Stimulated activated CD8-positive, alpha-beta memory T cell treated with anti-CD3 and anti-CD28 coated beads, Interleukin-4, amount 100 ng/mL, for 24 hours (primary cell): Measurements from ENCODE around the gene CFAP221.
A peak's percentile ranks its signal among the peaks of the same experiment; 100 is the strongest.

ENCODE experiments used
- DNase-seq: peaks from one replicate; pipeline ENCODE4 v3.0.0-alpha.2; 2020; ENCODE audit warnings: low read depth

CFAP221 gene

DNA sequence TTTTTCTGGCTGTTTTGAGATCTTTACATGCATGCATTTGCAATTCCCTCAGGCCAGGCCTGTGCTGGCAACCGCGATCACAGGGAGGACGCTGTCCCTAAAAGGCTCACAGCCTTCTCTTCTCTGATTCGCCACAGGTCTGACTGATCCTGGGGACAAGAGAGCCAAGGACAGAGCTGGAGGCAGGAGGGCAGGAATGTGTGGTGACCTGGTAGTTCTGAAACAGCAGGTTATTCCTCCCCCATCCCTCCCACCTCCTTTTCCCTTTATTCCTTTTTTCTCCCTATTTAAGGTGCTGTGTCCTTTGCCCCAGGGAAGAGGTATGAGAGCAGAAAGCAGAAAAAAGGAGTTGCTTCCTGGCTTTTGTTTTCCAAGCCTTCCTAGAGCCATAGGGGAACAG, 156.6 kb downstream of the CFAP221 start:
- DNase-seq = no peak

DNA sequence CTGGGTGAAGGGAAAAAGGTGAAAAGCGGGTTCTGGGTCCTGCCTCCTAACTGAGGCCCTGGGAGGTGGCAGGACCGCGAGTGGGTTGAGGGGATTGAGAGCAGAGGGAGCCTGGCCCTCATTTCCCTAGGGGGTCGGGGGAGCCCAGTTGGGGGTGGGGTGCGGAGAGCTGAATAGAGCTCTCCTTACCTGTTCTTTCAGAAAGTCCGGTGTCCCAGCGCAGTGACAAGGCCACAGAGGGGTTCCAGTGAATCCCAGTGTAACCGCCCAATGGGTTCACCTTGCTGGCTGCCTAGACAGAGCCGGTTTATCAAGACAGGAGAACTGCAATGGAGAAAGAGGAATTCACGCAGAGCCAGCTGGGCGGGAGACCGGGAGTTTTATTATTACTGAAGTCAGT, 157.1 kb downstream of the CFAP221 start:
- DNase-seq = no peak

DNA sequence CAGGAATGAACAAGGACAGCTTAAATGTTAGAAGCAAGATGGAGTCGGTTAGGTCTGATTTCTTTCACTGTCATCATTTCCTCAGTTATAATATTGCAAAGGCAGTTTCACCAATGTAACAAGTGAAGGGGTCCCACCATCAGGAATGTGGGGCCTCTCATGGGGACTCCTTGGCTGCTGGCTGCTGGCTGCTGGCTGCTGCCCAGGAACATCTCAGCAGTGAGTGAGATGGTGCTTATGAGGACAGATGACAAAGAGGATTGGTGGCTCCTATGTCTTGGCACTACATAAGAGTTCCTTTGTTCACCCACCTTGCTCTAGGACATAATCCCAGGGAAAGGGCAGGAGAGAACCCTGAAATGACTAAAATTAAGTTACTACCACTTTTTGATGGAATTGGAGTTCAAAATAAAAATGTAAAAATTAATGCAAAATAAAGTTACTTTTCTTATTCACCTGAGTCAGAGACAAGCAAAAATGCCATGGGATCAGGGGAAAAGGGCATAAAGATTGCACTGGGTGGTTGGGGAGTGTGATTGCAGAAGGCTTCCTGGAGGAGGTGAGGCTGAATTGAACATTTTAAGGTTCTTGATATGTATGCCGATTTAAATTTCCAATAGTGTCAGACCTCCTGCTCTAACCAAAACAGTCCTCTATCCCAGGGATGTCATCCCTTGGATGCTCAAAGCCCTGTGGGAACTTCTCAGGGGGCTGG, 158.1 kb downstream of the CFAP221 start:
- no peak for DNase-seq

DNA sequence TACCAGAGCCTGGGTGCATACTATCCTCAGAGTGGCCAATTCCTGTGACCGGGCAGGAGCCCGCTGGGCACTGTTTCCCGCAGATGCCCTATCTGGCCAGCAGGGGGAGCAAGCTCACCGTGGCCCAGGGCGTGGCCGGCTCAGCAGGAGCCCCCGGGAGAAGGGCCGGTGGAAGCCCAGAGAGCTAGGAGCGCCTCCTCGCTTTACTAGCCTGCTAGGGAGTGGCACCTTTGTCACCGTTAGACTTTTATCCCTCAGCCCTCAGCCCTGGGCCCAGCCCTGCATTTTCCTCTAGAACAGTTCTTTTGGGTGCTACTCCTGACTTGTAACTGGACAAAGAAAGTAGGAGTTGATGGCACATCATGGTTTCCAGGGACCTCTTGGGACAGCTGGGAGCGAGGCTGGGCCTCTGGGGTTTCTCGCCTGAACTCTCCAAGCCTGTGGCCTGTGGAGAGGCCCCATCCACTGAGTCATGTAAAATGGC, 158.7 kb downstream of the CFAP221 start:
- DNase-seq = peak; percentile 41

DNA sequence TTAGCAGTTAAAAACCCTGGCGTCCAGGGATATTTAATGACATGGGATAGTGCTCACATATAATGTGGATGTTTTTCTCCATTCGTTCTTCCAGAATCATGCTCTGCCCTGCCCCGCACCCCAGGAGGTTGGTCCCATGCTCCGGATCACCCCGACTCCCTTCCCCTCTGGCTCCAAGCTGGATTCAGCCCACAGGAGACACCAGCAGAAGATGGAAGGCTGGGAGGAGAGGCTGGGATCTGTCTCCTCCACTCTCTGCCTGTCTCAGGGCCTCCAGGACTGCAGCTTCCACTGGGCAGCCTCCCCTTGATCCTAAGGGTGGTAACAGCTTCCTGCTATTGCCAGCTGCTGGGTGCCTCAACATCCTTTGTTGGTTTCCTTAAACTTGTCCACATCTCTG, 159.3 kb downstream of the CFAP221 start:
- DNase-seq = no peak

DNA sequence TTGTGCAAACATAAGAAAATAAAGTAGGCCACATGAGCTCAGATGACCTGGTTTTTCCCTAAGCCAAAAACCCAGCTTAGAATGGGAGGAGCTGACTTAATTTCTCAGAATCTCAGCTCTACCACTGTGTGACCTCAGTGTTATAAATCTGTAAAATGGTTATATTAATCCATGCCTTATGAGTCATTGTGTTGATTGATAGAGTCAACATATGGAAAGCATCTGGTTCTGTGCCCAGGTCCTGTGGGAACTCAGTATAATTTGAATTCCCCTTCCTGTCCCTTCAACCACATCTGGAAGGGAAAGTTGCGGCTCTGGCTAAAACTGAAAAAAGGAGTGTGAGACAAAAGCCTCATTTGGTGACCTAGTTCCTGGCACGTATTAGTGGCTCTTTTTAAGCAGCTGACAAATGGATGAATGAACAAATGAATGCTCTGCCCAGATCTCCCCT, 160.4 kb downstream of the CFAP221 start:
- no peak for DNase-seq

DNA sequence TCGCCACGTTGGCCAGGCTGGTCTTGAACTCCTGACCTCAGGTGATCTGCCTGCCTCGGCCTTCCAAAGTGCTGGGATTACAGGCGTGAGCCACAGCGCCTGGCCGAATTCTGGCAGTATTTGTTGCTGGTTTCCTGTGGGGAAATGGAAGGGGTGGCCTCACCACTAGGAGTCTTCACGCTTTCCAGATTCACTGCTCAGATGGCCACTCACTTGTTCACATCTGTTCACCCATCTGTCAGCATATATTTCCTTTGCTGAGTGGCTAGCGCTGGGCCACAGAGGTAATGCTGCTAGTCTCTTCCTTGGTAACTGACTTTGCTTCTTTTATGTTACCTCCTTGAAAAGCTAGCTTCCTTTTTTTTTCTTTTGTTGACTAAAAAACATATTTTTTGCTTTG, 162.0 kb downstream of the CFAP221 start:
- DNase-seq = no peak
